Endothelial cell of umbilical vein (primary cell): ENCODE measurements around the gene D2HGDH. TPM values are rescaled to one million over a fixed set of nuclear protein-coding genes. Genes with fewer than 3 reads are reported as not detected.

Experiments used
- BruUV-seq: library from RNA; stranded (reverse); fragments of 400-500 nt; replicated peaks from 2 replicates; lab custom pipeline; 2021; lab: Mats Ljungman, UMichigan
- CTCF ChIA-PET: fragments of 300-600, 350-600 bp; sonication (Branson Sonifier 250); formaldehyde crosslinking; loops from one replicate; lab custom pipeline; 2021; ENCODE audit warnings: antibody characterized with exemption, inconsistent platforms; lab: Charles Lee
- POLR2A ChIA-PET: fragments of 300-600, 350-600 bp; sonication (Branson Sonifier 250); formaldehyde crosslinking; loops from one replicate; lab custom pipeline; 2021; ENCODE audit warnings: antibody characterized with exemption, inconsistent platforms; lab: Charles Lee
- DNase-seq: peaks from one replicate; pipeline ENCODE4 v3.0.0-alpha.2; 2011; ENCODE audit warnings: low read depth, low spot score
- FAIRE-seq: peaks from 2 replicates; lab custom pipeline; 2011; peaks lifted over from hg19 to GRCh38; lab: Jason Lieb, UNC
- H2AFZ ChIP-seq: 2 replicates; pipeline ENCODE4 v1.6.0; 2012; ENCODE audit warnings: low read depth, low read length, control low read depth, inconsistent platforms
- H3K27ac ChIP-seq: 2 replicates; pipeline ENCODE4 v1.5.1; 2011; ENCODE audit warnings: low read depth, mild to moderate bottlenecking, control low read depth, low read length, moderate library complexity; ENCODE audit not compliant: insufficient read depth
- H3K27me3 ChIP-seq, 2 experiments: 2 replicates each; pipeline versions ENCODE4 v1.6.0 to v1.6.1; 2011; ENCODE audit warnings: low read length in 2 of 2, mixed read lengths in 1 of 2; ENCODE audit not compliant: control insufficient read depth in 2 of 2, insufficient read depth in 2 of 2
- H3K36me3 ChIP-seq, 2 experiments: 2 replicates in 1 of 2; 3 replicates in 1 of 2; pipeline ENCODE4 v1.5.1; 2011; ENCODE audit warnings: low read length in 2 of 2, mild to moderate bottlenecking in 1 of 2, moderate library complexity in 1 of 2; ENCODE audit not compliant: control insufficient read depth in 2 of 2, insufficient read depth in 2 of 2; ENCODE audit errors: extremely low read depth in 1 of 2
- H3K4me1 ChIP-seq: 3 replicates; pipeline ENCODE4 v1.5.1; 2011; ENCODE audit warnings: mild to moderate bottlenecking, low read length; ENCODE audit not compliant: control insufficient read depth, insufficient read depth; ENCODE audit errors: extremely low read depth
- H3K4me2 ChIP-seq: 2 replicates; pipeline ENCODE4 v1.6.1; 2011; ENCODE audit warnings: low read length, control low read depth, mixed read lengths; ENCODE audit not compliant: insufficient read depth
- H3K4me3 ChIP-seq, 3 experiments: fragments of 200-600 bp in 1 of 3; sonication (generic), shearing (Covaris generic) in 1 of 3; replicated peaks in 1 of 3; 2 replicates each; pipeline ENCODE4 v1.5.1; 2011 to 2016; ENCODE audit warnings: control low read depth in 3 of 3, low read length in 3 of 3, mild to moderate bottlenecking in 2 of 3, inconsistent platforms in 1 of 3, low read depth in 1 of 3, moderate library complexity in 1 of 3; ENCODE audit not compliant: insufficient read depth in 1 of 3
- H3K79me2 ChIP-seq: 2 replicates; pipeline ENCODE4 v1.6.0; 2012; ENCODE audit warnings: low read length, inconsistent platforms; ENCODE audit not compliant: control insufficient read depth, insufficient read depth
- H3K9ac ChIP-seq: replicated peaks from 2 replicates; pipeline ENCODE3; 2011; ENCODE audit warnings: low read length, control low read depth; ENCODE audit not compliant: insufficient read depth; ENCODE audit errors: extremely low read depth
- H3K9me1 ChIP-seq: replicated peaks from 3 replicates; pipeline ENCODE4 v1.6.0; 2011; ENCODE audit warnings: mild to moderate bottlenecking, low read length; ENCODE audit not compliant: control insufficient read depth, insufficient read depth; ENCODE audit errors: extremely low read depth
- H3K9me3 ChIP-seq: replicated peaks from 2 replicates; pipeline ENCODE4 v1.5.1; 2012; ENCODE audit warnings: low read length, inconsistent platforms; ENCODE audit not compliant: control insufficient read depth, insufficient read depth
- H4K20me1 ChIP-seq: replicated peaks from 2 replicates; pipeline ENCODE3; 2011; ENCODE audit warnings: mild to moderate bottlenecking, low read length; ENCODE audit not compliant: control insufficient read depth, insufficient read depth; ENCODE audit errors: extremely low read depth
- CTCF ChIP-seq, 2 donors: IDR thresholded peaks; 1 replicate in 1 of 2; 2 replicates in 1 of 2; pipeline ENCODE4 v1.5.1; 2011; ENCODE audit warnings: low read length in 2 of 2, mild to moderate bottlenecking in 2 of 2, moderate library complexity in 2 of 2, control low read depth in 1 of 2, inconsistent platforms in 1 of 2, low read depth in 1 of 2; ENCODE audit not compliant: insufficient read depth in 1 of 2; ENCODE audit errors: extremely low read depth in 1 of 2
- EZH2 ChIP-seq: IDR thresholded peaks from 2 replicates; pipeline ENCODE4 v1.6.1; 2012; ENCODE audit warnings: borderline replicate concordance, low read depth, mild to moderate bottlenecking, moderate library complexity, low read length, inconsistent platforms; ENCODE audit not compliant: severe bottlenecking
- FOS ChIP-seq: IDR thresholded peaks from 2 replicates; pipeline ENCODE4 v1.6.1; 2011; ENCODE audit warnings: mild to moderate bottlenecking, low read length, moderate library complexity, borderline replicate concordance; ENCODE audit not compliant: insufficient read depth
- GATA2 ChIP-seq: IDR thresholded peaks from 2 replicates; pipeline ENCODE4 v1.7.0; 2011; ENCODE audit warnings: low read depth, mild to moderate bottlenecking, moderate library complexity, mixed read lengths, low read length; ENCODE audit not compliant: insufficient read length, insufficient read depth
- JUN ChIP-seq: IDR thresholded peaks from 2 replicates; pipeline ENCODE4 v1.6.1; 2011; ENCODE audit warnings: borderline replicate concordance, low read depth; ENCODE audit not compliant: insufficient read length, insufficient read depth
- MAX ChIP-seq: IDR thresholded peaks from 2 replicates; pipeline ENCODE4 v1.6.1; 2011; ENCODE audit not compliant: insufficient read depth, insufficient read length
- MYC ChIP-seq: IDR thresholded peaks from one replicate; pipeline ENCODE4 v1.6.1; 2011; ENCODE audit warnings: mild to moderate bottlenecking, low read depth, low read length
- POLR2A ChIP-seq: IDR thresholded peaks from 2 replicates; pipeline ENCODE4 v1.6.1; 2012; ENCODE audit warnings: low read depth, mild to moderate bottlenecking, control low read depth, low read length
- POLR2AphosphoS5 ChIP-seq: IDR thresholded peaks from 2 replicates; pipeline ENCODE4 v1.6.1; 2012; ENCODE audit warnings: low read depth, mild to moderate bottlenecking, control low read depth, low read length, moderate library complexity; ENCODE audit not compliant: insufficient read depth
- dilution Hi-C: fragments of 300-500 bp; cut with MboI; formaldehyde crosslinking; loops from one replicate; pipeline ENCODE4 v1.15.0; 2019; ENCODE audit warnings: low sequenced_read_pairs; ENCODE audit not compliant: extremely low pct_ligation_motif_present
- intact Hi-C: fragments of 100-400 bp; cut with micrococcal nuclease; formaldehyde crosslinking; loops from one replicate; pipeline ENCODE4 v1.10.0; 2022
- polyA plus RNA-seq, 4 experiments: library from polyadenylated mRNA; depleted of rRNA in 3 of 4; stranded (reverse) in 3 of 4; unstranded in 1 of 4; fragments of >200 nt; gene quantifications; 2 replicates each; pipeline versions ENCODE4 v1.2.1 to v1.2.3, GENCODE V29; 2011 to 2012; ENCODE audit warnings: missing spikeins in 1 of 4
- total RNA-seq: library from RNA; stranded (reverse); gene quantifications from 2 replicates; pipeline ENCODE4 v1.2.3, GENCODE V29; 2021

D2HGDH gene
- total and polyA plus RNA-seq, 2 donors (not counting 3 experiments of a cell fraction or from before 2014, with no cell fraction given), result 22.3 TPM

- peaks cover 10% of the 10 kb centered on the region for H3K4me1 ChIP-seq
- DNase-seq (no peak), FAIRE-seq (no peak)
- BruUV-seq, result no TSS peak
- POLR2A ChIA-PET, result no interaction called here
- no peaks in the 10 kb centered on the region for H3K79me2 ChIP-seq
- no peak overlapping the region for H3K4me2 ChIP-seq
- H3K9ac ChIP-seq, result no peak overlapping the region
- dilution Hi-C loops, result no loop called here
- no peaks in the 10 kb centered on the region for H3K9me1 ChIP-seq
- H3K36me3 ChIP-seq, result peaks cover 2 to 18% of the 10 kb centered on the region in 2 experiments
- no peaks in the 10 kb centered on the region for H3K9me3 ChIP-seq
- peak; percentile 46 for TF ChIP-seq GATA2
- TF ChIP-seq CTCF (IDR thresholded peaks at IDR 0.05; ENCODE audit: extremely low read depth in 1 of 2, insufficient read depth in 1 of 2, low read depth in 1 of 2, low read length in 2 of 2), result no peak
- no peak overlapping the region for H3K4me3 ChIP-seq
- H3K27me3 ChIP-seq, result no peaks in the 10 kb centered on the region
- H2AFZ ChIP-seq, result no peak overlapping the region
- no peak overlapping the region for H3K27ac ChIP-seq
- no peaks in the 10 kb centered on the region for H4K20me1 ChIP-seq
- CTCF ChIA-PET, result interaction anchor here (0.6 kb wide), 1 partner anchor 128 kb away, joined by 3 read pairs; no protein-coding TSS in a partner anchor
- intact Hi-C loops, result no loop called here
Observed at GRCh38 chr2:241741016-241741415, 6.6 kb downstream of the D2HGDH start.

GRCh38 chr2:241742320-241742939 is 8.0 kb downstream of the D2HGDH start:
- Histone ChIP-seq H3K27ac (no peak overlapping the region), H3K4me2 (no peak overlapping the region), H3K4me3 (no peak overlapping the region), H3K9me1 (no peaks in the 10 kb centered on the region), H2AFZ (no peak overlapping the region), H3K4me1 (peaks cover 6% of the 10 kb centered on the region), H4K20me1 (no peaks in the 10 kb centered on the region), H3K36me3 (peaks cover 2 to 18% of the 10 kb centered on the region in 2 experiments), H3K79me2 (no peaks in the 10 kb centered on the region), H3K9ac (no peak overlapping the region), H3K27me3 (no peaks in the 10 kb centered on the region), H3K9me3 (no peaks in the 10 kb centered on the region)
- intact Hi-C loops, result no loop called here
- FAIRE-seq, result no peak
- no peak for DNase-seq
- dilution Hi-C loops, result no loop called here
- POLR2A ChIA-PET, result no interaction called here
- no peak for TF ChIP-seq MYC
- no peak for TF ChIP-seq GATA2
- TF ChIP-seq JUN, result no peak
- no peak for TF ChIP-seq MAX
- no peak for TF ChIP-seq EZH2
- TF ChIP-seq CTCF (IDR thresholded peaks at IDR 0.05; ENCODE audit: extremely low read depth in 1 of 2, insufficient read depth in 1 of 2, low read depth in 1 of 2, low read length in 2 of 2), result no peak
- TF ChIP-seq POLR2AphosphoS5, result no peak
- TF ChIP-seq POLR2A, result no peak
- no peak for TF ChIP-seq FOS
- BruUV-seq, result no TSS peak
- CTCF ChIA-PET, result no interaction called here
